Measurements from ENCODE around the gene NFYC. TPM values are rescaled to one million over a fixed set of nuclear protein-coding genes. Genes with fewer than 3 reads are reported as not detected.
"Not testable (repeated sequence)": the region's sequence is repeated elsewhere in the genome, so short reads cannot be mapped to it uniquely, and the experiment has no call there.

Gene NFYC
- total and polyA plus RNA-seq, 7 experiments from 2014 or later = 36.2 to 88.5 (median 63.4) TPM

DNA sequence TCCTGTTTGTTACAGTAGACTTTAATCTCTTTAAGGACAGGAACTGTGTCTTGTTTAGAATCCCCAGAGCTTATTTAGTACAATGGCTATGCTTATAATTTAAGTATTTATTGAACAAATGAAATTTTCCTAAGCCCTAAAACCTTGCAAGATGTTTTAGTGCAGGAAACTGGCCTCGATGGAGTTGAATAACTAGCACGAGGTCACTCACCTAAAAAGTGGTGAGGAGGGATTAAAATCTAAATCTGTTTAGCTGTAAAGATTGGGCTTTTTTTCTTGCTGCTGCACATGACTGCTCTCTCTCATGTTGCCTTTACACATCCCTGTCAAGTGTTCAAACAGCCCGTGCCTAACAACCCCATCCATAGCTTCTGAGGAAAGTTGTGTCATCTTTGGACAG lies 10.2 kb downstream of the NFYC start:
- ChIA-PET CTCF (no interaction called here), POLR2A (interaction anchor here (0.6 to 11.8 kb wide), 4 partner anchors 8 to 182 kb away, joined by 3 to 123 read pairs (median 3); partner anchors contain the start of gene NFYC)
- no peaks in the 10 kb centered on the region for H3K27me3 ChIP-seq (ENCODE audit: control insufficient read depth in 2 of 2, insufficient read depth in 2 of 2, low read length in 2 of 2)
- Mint-ChIP-seq H3K4me1 (peaks cover 46 to 77% (median 71%) of the 10 kb centered on the region in 7 donors), H3K4me3 (peak overlapping the region in 2 of 10 donors; percentile 10 to 33), H3K9me3 (no peaks in the 10 kb centered on the region), H3K36me3 (peaks cover 0 to 22% (median 8%) of the 10 kb centered on the region in 5 donors), H3K27ac (peak overlapping the region in 3 of 9 donors; percentile 5 to 51 (median 32)), H3K27me3 (no peaks in the 10 kb centered on the region)
- no peak overlapping the region for H3K27ac ChIP-seq (ENCODE audit: low read depth, low read length)
- H3K9me3 ChIP-seq (ENCODE audit: control insufficient read depth in 2 of 3, low read length in 3 of 3) = no peaks in the 10 kb centered on the region
- H3K36me3 ChIP-seq (ENCODE audit: control insufficient read depth in 2 of 3, insufficient read depth in 3 of 3, low read length in 3 of 3) = no peaks in the 10 kb centered on the region
- ATAC-seq = no peak
- no peak for DNase-seq
- intact Hi-C loops (cut with micrococcal nuclease) = loop anchor here in 1 of 2 donors (10.0 kb wide), 1 partner anchor 663 kb away; the partner anchor contains the start of gene FOXO6
- H3K4me1 ChIP-seq (ENCODE audit: control insufficient read depth in 2 of 2, insufficient read depth in 2 of 2, low read length in 2 of 2) = peaks cover 0 to 20% of the 10 kb centered on the region in 2 donors
- no peak overlapping the region for H3K4me3 ChIP-seq (ENCODE audit: low read length)

DNA sequence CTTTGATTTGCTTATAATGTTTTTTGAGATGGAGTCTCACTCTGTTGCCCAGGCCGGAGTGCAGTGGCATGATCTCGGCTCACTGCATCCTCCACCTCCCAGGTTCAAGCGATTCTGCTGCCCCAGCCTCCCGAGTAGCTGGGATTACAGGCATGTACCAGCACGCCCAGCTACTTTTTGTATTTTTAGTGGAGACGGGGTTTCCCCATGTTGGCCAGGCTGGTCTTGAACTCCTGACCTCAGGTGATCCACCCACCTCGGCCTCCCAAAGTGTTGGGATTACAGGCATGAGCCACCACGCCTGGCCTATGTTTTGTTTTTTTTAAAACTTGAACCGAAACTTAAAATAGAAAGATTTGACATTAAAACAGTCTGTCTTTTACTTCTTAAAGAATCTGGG lies 11.3 kb downstream of the NFYC start:
- CTCF ChIA-PET = interaction anchor here (0.6 to 0.7 kb wide), 2 partner anchors 36 to 44 kb away, joined by 3 to 4 read pairs; no protein-coding TSS in a partner anchor
- H3K27me3 ChIP-seq (ENCODE audit: control insufficient read depth in 2 of 2, insufficient read depth in 2 of 2, low read length in 2 of 2); ATAC-seq; DNase-seq; H3K4me3 Mint-ChIP-seq; H3K27me3 Mint-ChIP-seq; H3K36me3 ChIP-seq (ENCODE audit: control insufficient read depth in 2 of 3, insufficient read depth in 3 of 3, low read length in 3 of 3); H3K27ac ChIP-seq (ENCODE audit: low read depth, low read length); H3K9me3 Mint-ChIP-seq; H3K9me3 ChIP-seq (ENCODE audit: control insufficient read depth in 2 of 3, low read length in 3 of 3); H3K4me3 ChIP-seq (ENCODE audit: low read length): not testable (repeated sequence)
- intact Hi-C loops (cut with micrococcal nuclease) = loop anchor here in 1 of 2 donors (10.0 kb wide), 1 partner anchor 662 kb away; the partner anchor contains the start of gene FOXO6
- peaks cover under 1 to 16% of the 10 kb centered on the region in 2 donors for H3K4me1 ChIP-seq (ENCODE audit: control insufficient read depth in 2 of 2, insufficient read depth in 2 of 2, low read length in 2 of 2)
- Mint-ChIP-seq H3K27ac (peak overlapping the region in 1 of 9 donors; percentile 60), H3K4me1 (peaks cover 35 to 68% (median 62%) of the 10 kb centered on the region in 7 donors), H3K36me3 (peaks cover 0 to 14% (median under 1%) of the 10 kb centered on the region in 5 donors)
- POLR2A ChIA-PET = interaction anchor here (11.8 kb wide), 1 partner anchor 11 kb away, joined by 123 read pairs; the partner anchor contains the start of gene NFYC

- intact Hi-C loops (cut with micrococcal nuclease) = loop anchor here in 1 of 2 donors (10.0 kb wide), 1 partner anchor 661 kb away; the partner anchor contains the start of gene FOXO6
- Mint-ChIP-seq H3K9me3 (no peaks in the 10 kb centered on the region), H3K4me3 (no peak overlapping the region), H3K27me3 (no peaks in the 10 kb centered on the region), H3K4me1 (peaks cover 33 to 71% (median 64%) of the 10 kb centered on the region in 7 donors), H3K27ac (peak overlapping the region in 3 of 9 donors; percentile 28 to 67 (median 65)), H3K36me3 (peaks cover 0 to 14% (median 0%) of the 10 kb centered on the region in 5 donors)
- no peaks in the 10 kb centered on the region for H3K27me3 ChIP-seq (ENCODE audit: control insufficient read depth in 2 of 2, insufficient read depth in 2 of 2, low read length in 2 of 2)
- DNase-seq = no peak
- no peak overlapping the region for H3K27ac ChIP-seq (ENCODE audit: low read depth, low read length)
- peaks cover 6 to 19% of the 10 kb centered on the region in 2 donors for H3K4me1 ChIP-seq (ENCODE audit: control insufficient read depth in 2 of 2, insufficient read depth in 2 of 2, low read length in 2 of 2)
- H3K36me3 ChIP-seq (ENCODE audit: control insufficient read depth in 2 of 3, insufficient read depth in 3 of 3, low read length in 3 of 3) = no peaks in the 10 kb centered on the region
- ATAC-seq = no peak
- ChIA-PET CTCF (interaction anchor here (0.6 to 0.7 kb wide), 2 partner anchors 67 to 752 kb away, joined by 3 read pairs; no protein-coding TSS in a partner anchor), POLR2A (interaction anchor here (11.8 kb wide), 1 partner anchor 12 kb away, joined by 123 read pairs; the partner anchor contains the start of gene NFYC)
- H3K9me3 ChIP-seq (ENCODE audit: control insufficient read depth in 2 of 3, low read length in 3 of 3) = no peaks in the 10 kb centered on the region
- H3K4me3 ChIP-seq (ENCODE audit: low read length) = no peak overlapping the region
Measured at GRCh38 chr1:40703316-40703715, 11.8 kb downstream of the NFYC start.

DNA sequence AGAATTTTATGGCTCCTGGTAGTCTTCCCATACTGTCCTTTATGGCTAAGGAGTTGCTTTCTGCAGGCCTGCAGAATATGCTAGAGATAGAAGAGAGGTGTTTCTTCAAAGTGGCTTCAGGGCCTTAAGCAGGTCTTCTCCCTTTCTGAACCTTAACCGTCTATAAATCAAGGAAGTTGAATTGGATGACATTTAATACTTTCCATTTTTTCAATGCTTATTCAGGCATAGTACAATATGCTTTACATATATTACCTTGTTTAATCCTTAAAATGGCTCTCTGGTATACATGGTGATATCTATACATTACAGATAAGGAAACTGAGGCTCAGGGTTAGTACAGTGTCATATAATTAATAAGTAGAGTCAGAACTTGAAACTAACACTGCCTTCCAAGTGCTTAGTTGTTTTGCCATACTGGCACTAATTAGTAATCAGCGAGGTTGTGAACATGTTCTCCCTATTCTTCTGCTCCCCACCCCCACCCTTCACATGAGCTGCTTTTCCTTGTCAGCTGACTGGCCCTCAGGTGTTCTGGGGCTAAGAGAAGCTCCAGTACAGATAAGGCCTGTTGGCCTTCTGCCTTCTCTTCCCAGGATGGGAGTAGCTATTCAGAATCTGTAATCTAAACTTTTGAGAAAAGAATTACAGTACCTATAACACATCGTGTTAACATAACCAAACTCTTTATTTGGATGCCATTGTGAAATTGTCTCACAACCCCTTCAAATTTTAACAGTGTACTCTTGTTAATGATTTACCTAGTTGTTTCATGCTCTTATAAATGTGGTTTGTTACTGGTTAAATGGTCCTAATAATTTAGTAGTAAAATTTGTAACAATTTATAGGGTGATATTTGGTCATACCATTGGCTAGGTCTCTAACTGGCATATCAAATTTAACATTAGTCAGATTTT lies 13.6 kb downstream of the NFYC start:
- no peaks in the 10 kb centered on the region for H3K9me3 Mint-ChIP-seq
- H3K36me3 Mint-ChIP-seq = peaks cover 0 to 12% (median 0%) of the 10 kb centered on the region in 5 donors
- H3K4me3 Mint-ChIP-seq = no peak overlapping the region
- intact Hi-C loops (cut with micrococcal nuclease) = loop anchor here in 1 of 2 donors (5.0 to 10.0 kb wide), 2 partner anchors 272 to 660 kb away; partner anchors contain the start of genes CTPS1 and FOXO6
- peaks cover 35 to 71% (median 63%) of the 10 kb centered on the region in 7 donors for H3K4me1 Mint-ChIP-seq
- ATAC-seq (no peak), DNase-seq (no peak)
- H3K27ac Mint-ChIP-seq = peak overlapping the region in 5 of 9 donors; percentile 38 to 62 (median 53)
- ChIA-PET POLR2A (interaction anchor here (11.8 kb wide), 1 partner anchor 14 kb away, joined by 123 read pairs; the partner anchor contains the start of gene NFYC), CTCF (interaction anchor here (0.7 kb wide), 1 partner anchor 9 kb away, joined by 3 read pairs; no protein-coding TSS in a partner anchor)
- Histone ChIP-seq H3K27ac (ENCODE audit: low read depth, low read length) (no peak overlapping the region), H3K9me3 (ENCODE audit: control insufficient read depth in 2 of 3, low read length in 3 of 3) (no peaks in the 10 kb centered on the region), H3K27me3 (ENCODE audit: control insufficient read depth in 2 of 2, insufficient read depth in 2 of 2, low read length in 2 of 2) (no peaks in the 10 kb centered on the region), H3K36me3 (ENCODE audit: control insufficient read depth in 2 of 3, insufficient read depth in 3 of 3, low read length in 3 of 3) (no peaks in the 10 kb centered on the region), H3K4me1 (ENCODE audit: control insufficient read depth in 2 of 2, insufficient read depth in 2 of 2, low read length in 2 of 2) (peaks cover 15 to 22% of the 10 kb centered on the region in 2 donors), H3K4me3 (ENCODE audit: low read length) (no peak overlapping the region)
- no peaks in the 10 kb centered on the region for H3K27me3 Mint-ChIP-seq

GRCh38 chr1:40706626-40707025 lies 15.1 kb downstream of the NFYC start:
- Mint-ChIP-seq H3K27me3 (no peaks in the 10 kb centered on the region), H3K27ac (peak overlapping the region in 5 of 9 donors; percentile 5 to 69 (median 28)), H3K36me3 (peaks cover 0 to 11% (median 2%) of the 10 kb centered on the region in 5 donors), H3K4me3 (no peak overlapping the region), H3K9me3 (no peaks in the 10 kb centered on the region), H3K4me1 (peaks cover 39 to 80% (median 73%) of the 10 kb centered on the region in 7 donors)
- ATAC-seq (no peak), DNase-seq (no peak)
- Histone ChIP-seq H3K27me3 (ENCODE audit: control insufficient read depth in 2 of 2, insufficient read depth in 2 of 2, low read length in 2 of 2) (no peaks in the 10 kb centered on the region), H3K36me3 (ENCODE audit: control insufficient read depth in 2 of 3, insufficient read depth in 3 of 3, low read length in 3 of 3) (no peaks in the 10 kb centered on the region), H3K4me1 (ENCODE audit: control insufficient read depth in 2 of 2, insufficient read depth in 2 of 2, low read length in 2 of 2) (peaks cover 26 to 31% of the 10 kb centered on the region in 2 donors), H3K9me3 (ENCODE audit: control insufficient read depth in 2 of 3, low read length in 3 of 3) (no peaks in the 10 kb centered on the region), H3K27ac (ENCODE audit: low read depth, low read length) (no peak overlapping the region), H3K4me3 (ENCODE audit: low read length) (no peak overlapping the region)
- intact Hi-C loops (cut with micrococcal nuclease) = loop anchor here in 1 of 2 donors (5.0 to 10.0 kb wide), 2 partner anchors 271 to 658 kb away; partner anchors contain the start of genes CTPS1 and FOXO6
- ChIA-PET POLR2A (interaction anchor here (0.7 to 11.8 kb wide), 5 partner anchors 10 to 1033 kb away, joined by 3 to 123 read pairs (median 4); partner anchors contain the start of genes CITED4 and NFYC), CTCF (no interaction called here)

DNA sequence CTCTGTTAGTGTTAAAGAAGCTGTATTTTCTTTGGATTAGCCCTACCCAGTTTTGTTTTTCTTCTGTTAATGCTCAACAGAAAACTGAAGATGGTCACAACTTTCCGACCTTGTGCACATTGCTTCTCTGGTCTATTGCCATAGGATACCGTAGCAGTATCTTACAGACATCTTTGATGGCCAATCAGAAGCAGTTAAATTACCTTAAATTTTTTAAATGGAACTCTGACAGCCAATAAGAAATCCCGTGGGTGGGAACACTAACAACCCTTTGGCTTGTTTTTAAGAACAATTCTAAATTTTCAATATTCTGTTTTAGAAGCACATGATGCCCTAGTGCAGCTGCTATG lies 17.2 kb downstream of the NFYC start:
- peaks cover 41 to 49% of the 10 kb centered on the region in 2 donors for H3K4me1 ChIP-seq (ENCODE audit: control insufficient read depth in 2 of 2, insufficient read depth in 2 of 2, low read length in 2 of 2)
- DNase-seq = peak in 2 of 9 donors; percentile 68 to 85
- intact Hi-C loops (cut with micrococcal nuclease) = loop anchor here (1.0 to 10.0 kb wide), 8 partner anchors 9 to 656 kb away; partner anchors contain the start of genes CITED4 (in 1 of the 2), CTPS1 (in 1 of the 2), FOXO6 (in 1 of the 2) and NFYC (in 1 of the 2)
- Mint-ChIP-seq H3K27ac (peak overlapping the region; percentile 89 to 98 (median 93)), H3K4me1 (peaks cover 42 to 82% (median 74%) of the 10 kb centered on the region in 7 donors), H3K27me3 (no peaks in the 10 kb centered on the region), H3K4me3 (peak overlapping the region; percentile 90 to 99 (median 94)), H3K9me3 (no peaks in the 10 kb centered on the region), H3K36me3 (peaks cover 0 to 14% (median 9%) of the 10 kb centered on the region in 5 donors)
- H3K4me3 ChIP-seq (ENCODE audit: low read length) = peak overlapping the region; percentile 68
- no peaks in the 10 kb centered on the region for H3K9me3 ChIP-seq (ENCODE audit: control insufficient read depth in 2 of 3, low read length in 3 of 3)
- H3K36me3 ChIP-seq (ENCODE audit: control insufficient read depth in 2 of 3, insufficient read depth in 3 of 3, low read length in 3 of 3) = no peaks in the 10 kb centered on the region
- peak; percentile 87 for ATAC-seq
- ChIA-PET POLR2A (interaction anchor here (1.1 to 11.8 kb wide), 3 partner anchors 8 to 154 kb away, joined by 3 to 123 read pairs (median 5); partner anchors contain the start of genes CITED4 and NFYC), CTCF (interaction anchor here (2.5 to 2.7 kb wide), 2 partner anchors 14 to 17 kb away, joined by 6 to 10 read pairs; partner anchors contain the start of gene NFYC)
- no peaks in the 10 kb centered on the region for H3K27me3 ChIP-seq (ENCODE audit: control insufficient read depth in 2 of 2, insufficient read depth in 2 of 2, low read length in 2 of 2)
- peak overlapping the region; percentile 82 for H3K27ac ChIP-seq (ENCODE audit: low read depth, low read length)
